Pons (tissue), 1 donor: ENCODE measurements around the gene MIAT.
"Not testable (repeated sequence)": the region's sequence is repeated elsewhere in the genome, so short reads cannot be mapped to it uniquely, and the experiment has no call there.

Experiments
- DNase-seq: peaks from one replicate; pipeline ENCODE4 v3.0.0-alpha.2; 2016; ENCODE audit warnings: low spot score

MIAT gene

DNA sequence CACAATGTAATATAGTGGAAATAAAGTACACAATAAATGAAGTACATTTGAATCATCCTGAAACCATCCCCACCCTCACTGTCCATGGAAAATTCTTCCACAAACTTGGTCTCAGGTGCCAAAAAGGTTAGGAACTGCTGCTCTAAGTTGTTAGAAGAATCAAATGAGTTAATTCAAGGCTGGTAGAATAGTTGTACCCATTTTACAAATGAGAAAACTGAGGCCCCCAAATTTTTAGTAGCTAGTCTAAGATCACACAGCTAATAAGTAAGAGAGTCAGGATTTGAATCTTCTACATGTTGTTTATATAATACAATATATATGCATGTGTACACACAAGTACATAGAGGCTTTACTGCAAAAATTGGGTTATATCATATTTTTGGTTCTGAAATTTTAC lies 43.1 kb downstream of the MIAT start:
- DNase-seq: no peak

DNA sequence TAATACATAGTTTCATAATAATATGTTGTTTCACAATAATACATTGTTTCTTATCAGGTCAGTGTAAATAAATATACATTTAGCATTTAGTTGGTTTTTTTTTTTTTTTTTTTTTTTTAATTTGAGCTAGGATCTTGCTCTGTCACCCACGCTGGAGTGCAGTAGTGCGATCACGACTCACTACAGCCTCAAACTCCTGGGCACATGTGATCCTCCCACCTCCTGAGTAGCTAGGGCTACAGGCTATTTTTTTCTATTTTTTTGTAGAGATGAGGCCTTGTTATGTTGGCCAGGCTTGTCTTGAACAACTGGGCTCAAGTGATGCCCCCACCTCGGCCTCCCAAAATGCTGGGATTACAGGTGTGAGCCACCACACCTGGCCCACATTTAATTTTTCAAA lies 43.5 kb downstream of the MIAT start:
- DNase-seq: no peak

DNA sequence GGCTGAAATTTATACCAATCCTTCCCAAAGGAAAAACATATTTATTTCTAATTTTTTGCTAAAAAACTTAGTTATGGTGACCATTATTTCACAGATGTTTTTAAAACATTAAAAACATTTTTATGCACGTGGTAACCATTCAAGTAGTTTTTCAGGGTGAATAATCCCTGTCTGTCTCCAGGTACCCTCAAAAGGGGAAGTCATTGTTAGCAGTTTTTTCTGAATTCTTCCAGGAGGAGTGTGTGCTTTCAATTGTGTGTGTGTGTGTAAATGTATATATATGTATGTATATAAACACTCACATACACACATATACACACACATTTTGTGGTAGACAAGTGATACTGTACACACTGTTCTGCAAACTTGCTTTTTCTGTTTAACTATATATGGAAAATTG lies 43.9 kb downstream of the MIAT start:
- no peak for DNase-seq

DNA sequence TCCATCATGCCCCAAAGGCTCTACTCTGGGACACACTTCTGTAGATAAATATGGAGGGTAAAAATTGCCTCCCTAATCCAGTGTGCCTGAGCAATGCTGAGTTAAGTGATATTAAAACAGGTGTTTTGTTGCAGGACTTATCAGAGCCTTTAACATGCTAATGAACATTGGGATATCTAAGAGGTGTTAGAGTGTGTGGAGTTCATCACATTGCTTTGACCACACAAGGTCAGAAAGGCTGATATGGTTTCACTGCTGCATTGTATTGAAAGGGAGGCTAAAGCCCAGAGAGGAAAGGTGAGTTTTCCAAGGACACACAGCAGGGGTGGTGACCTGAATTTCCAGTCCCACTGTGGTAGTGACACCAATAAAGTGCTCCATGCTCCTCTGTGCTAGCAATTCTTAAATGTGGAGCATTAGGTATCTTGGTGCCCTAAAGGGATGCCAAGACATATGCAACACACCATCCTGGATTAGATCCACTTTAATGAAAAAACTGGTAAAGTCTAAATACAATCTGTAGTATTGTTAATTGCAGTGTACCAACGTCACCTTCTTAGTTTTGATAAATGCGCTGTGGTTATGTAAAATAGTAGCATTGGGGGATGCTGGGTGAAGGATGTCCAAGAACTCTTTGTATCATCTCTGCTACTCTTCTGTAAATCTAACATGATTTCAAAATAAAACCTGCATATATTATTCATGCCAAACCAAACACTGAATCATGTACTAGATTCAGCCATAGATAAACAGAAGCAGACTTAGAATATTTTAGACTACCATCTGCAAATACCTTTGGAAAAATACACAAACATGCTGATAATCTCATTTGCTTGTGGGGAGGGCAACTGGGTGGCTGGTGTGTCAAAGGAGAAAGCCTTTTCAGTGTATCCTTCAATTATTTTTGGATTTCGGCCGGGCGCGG lies 45.8 kb downstream of the MIAT start:
- DNase-seq: no peak

DNA sequence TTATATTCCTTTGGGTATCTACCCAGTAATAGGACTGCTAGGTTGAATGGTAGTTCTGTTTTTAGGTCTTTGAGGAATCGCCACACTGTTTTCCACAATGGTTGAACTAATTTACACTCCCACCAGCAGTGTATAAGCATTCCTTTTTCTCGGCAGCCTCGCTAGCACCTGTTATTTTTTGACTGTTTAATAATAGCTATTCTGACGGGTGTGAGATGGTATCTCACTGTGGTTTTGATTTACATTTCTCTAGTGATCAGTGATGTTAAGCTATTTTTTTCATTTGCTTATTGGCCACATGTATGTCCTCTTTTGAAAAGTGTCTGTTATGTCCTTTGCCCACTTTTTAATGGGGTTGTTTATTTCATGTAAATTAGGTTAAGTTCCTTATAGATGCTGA lies 48.0 kb downstream of the MIAT start:
- DNase-seq: not testable (repeated sequence)

DNA sequence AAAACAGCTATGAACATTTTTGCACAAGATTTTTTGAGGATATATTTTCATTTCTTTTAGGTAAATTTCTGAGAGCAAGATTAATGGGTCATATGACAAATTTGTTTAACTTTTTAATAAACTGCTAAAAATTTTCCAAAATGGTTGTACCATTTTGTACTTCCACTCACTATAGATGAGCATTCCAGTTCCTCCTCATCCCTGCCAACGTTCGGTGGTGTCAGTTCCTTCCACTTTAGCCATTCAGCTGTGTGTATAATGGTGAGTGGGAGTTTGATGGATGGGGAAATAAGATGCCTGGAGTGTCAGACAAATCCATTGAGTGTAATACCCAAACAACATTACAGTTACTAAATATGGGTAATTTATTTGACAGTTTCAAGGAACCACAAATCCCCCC lies 49.7 kb downstream of the MIAT start:
- DNase-seq: no peak

DNA sequence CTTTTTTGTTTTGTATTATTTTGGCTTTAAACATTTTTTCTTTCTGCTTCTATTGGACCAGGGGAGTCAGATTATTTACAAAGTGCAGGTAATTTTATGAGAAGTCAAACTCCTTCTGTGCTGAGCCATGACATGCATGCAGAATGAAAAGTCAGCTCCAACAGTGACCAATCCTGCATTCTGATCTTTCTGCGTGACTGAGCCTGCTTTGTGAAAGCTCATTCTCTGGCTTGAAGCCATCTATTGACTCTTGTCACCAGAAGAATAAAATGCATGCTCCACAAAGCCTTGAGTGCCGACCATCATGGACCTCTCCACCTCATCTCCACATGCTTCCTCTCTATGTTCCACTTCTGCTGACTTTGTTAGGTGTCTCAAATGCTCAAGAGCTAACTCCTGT lies 50.2 kb downstream of the MIAT start:
- no peak for DNase-seq

DNA sequence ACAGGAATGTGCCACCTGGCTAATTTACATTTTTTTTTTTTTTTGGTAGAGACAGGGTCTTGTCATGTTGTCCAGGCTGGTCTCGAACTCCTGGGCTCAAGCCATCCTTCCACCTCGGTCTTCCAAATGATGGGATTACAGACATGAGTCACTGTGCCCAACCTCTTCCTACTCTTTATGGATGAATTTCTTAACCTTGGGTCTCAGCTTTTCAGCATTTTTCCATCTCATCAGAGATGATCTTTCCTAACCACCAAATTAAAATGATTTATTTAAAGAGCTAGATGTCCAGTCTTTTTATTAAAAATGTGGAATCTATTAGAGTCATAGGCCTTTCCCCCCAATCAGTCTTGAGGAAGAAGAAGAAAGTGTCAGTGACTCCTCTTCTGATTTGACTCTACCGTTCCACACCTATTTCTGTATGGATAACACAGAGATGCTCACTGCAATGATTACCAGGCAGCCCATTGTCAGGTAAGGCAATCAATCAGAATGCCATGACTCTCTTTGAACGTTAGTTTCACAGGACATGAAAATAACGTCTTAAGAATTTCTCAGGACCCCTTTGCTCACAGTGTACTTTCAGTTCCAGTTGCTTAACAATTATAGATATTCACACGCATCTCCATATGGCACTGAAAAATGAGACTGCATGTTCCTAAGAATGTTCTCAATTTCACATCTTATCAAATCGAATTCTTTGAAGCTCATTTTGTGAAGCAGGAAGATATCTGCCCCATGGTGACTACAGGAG lies 51.0 kb downstream of the MIAT start:
- DNase-seq: no peak

DNA sequence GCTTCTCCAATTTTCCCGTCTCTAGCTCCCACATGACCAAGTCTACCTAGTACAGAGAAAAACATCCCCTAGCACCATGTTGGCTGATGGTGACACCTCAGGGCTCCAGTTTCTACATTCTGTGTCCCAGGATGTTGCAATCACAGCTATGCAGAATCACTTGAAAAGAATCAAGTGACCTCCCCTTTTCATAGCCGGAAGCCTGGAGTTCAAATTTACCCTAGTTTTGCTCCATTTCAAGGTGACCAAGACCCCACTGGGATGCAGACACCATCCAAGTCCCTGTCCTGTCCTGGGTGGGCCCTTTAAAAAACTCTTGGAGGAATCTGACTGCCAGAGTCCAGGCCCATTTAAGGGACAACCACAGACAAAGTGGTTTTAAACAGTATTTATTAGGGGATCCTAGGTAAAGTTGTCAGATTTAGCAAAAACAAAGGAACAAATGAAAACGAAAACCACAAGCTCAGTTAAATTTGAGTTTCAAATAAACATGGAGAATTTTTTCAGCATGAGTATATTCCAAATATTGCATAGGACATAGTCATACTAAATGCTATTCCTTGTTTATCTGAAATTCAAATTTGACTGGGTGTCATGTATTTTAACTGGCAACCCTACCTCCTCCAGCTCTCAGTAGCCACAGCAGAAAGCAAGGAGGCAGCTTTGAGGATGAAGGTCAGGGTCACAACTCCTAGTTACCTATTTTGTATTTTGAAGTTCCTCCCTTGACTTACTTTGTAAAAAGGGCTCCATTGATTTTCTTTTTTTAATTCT lies 52.4 kb downstream of the MIAT start:
- DNase-seq: no peak

DNA sequence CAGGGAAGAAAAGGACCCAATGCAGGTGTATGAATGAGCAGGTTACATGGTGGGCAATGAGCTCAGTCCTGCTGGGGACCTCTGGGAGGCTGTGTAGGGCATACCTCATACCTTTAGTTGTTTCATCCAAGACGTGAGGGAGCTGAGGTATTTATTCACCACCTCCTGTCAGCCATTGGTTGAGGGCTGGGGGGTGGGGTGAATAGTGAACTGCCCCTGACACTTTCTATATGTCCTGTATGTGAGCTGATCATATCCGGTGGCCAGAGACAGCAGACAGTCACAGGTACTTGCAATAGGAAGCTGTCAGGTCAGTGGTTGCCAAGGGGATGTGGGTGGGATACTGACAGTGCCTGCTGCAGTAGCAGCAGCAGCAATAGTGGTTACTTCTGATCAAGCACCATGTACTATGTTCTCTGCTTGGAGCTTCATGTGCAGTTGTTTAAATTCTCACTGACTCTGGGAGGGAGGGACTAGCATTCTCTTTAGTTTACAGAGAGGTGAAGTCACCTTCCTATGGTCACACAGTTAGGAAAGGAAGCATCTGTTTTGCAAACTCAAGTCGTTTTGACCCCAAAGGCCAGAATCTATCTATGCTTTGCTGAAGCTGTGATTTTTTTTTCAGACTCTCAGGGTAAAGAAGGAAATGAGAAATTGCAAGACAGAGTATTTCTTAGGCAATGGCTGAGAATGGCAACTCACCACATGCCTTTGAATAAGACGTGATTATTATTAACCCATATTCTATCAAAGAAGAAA lies 54.0 kb downstream of the MIAT start:
- no peak for DNase-seq

DNA sequence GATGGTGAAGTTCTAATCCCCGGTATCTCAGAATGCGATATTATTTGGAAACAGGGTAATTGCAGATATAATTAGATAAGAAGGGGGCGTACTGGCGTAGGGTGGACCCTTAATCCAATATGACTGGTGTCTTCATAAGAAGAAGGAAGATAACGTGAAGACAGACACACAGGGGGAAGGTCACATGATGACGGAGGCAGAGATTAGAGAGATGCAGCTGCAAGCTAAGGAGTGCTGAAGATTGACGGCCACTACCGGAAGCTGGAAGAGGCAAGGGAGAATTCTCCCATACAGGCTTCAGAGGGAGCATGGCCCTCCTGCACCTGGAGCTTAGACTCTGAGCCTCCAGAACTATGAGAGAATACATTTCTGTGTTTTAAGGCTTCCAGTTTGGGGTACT lies 54.8 kb downstream of the MIAT start:
- DNase-seq: no peak

DNA sequence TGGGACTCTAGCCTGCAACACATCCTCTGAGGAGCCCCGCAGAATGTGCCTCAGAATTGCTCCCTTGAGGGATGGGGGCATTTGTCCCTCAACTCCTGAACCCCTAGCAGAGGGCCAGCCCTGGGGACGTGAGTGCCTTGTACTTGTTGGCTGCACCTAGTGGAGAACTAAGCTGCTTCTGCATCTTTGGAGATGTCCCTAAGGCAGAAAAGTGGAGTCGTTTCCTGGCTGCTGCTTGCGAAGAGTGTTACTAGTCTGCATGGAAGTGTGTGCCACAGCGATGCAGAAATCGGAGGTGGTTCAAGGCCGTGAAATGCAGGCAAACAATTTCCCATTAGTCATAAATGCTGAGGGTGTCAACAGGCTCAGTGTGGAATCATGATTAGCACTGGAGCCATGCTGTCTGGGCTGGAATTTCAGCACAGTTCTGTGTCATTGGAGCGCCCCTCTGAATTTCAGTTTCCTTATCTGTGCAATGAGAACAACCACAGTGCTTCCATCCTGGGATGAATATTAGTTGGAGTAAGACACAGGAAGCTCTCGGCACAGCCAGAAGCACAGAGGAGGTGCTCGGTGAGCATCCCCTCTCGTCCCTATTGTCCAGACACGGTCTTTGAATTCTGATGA lies 56.5 kb downstream of the MIAT start:
- no peak for DNase-seq

DNA sequence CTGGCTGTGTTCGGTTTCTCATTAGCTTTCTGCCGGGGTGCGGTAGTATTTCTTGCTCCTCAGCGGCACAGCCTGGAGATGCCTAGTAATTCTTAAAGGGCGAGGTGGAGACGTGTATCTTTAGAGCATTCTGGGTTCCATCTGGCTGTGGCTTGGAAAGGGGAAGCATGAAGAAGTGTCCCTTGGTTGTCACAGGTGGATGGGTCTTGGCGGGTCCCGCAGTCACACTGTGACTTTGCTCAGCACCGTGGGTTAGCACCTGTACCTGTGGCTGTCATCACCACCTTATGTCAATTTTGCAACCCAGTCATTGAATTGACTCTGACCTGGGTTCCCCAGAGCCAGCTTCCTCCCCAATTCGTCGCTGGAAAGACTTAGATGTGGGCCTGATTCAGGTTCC lies 57.6 kb downstream of the MIAT start:
- no peak for DNase-seq

DNA sequence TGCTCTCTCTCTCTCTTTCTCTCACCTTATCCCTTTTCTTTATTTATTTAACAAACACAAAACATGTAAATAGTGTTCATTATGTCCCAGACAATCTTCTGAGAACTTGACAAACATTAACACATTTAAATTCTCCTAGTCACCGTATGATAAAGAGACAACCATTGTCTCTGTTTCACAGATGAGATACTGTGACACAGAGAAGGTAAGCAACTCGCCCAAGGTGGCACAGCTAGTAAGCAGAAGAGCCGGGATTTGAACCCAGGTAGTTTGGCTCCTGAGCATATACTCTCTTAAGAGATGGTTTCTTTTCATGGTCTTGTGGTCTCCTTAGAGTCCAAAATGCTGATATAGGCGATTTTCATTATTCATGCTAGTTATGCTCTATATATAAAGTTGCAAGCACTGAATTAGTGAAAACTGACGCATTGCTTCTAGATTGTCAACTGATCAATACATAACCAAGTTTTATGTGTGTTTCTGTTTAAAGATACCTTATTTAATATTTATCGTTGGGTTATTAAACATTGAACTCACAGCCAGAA lies 58.1 kb downstream of the MIAT start:
- no peak for DNase-seq

DNA sequence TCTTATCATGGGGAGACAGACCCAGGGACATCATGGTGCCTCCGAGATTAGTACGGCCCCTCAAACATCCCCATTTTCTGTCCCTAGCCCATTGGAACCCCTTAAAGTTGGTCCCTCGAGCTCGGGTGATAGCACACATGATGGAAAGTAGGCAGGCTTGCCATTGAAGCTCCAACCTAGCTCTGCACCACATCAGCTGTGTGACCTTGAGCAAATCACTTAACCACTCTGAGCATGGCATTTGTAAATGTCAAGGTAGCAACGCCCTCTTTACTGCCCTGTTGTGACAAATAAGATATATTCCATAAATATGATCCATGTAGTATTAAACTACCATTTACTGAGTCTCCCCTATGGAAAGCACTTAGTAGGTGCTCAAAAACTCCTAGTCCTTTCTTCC lies 61.1 kb downstream of the MIAT start:
- DNase-seq: no peak

DNA sequence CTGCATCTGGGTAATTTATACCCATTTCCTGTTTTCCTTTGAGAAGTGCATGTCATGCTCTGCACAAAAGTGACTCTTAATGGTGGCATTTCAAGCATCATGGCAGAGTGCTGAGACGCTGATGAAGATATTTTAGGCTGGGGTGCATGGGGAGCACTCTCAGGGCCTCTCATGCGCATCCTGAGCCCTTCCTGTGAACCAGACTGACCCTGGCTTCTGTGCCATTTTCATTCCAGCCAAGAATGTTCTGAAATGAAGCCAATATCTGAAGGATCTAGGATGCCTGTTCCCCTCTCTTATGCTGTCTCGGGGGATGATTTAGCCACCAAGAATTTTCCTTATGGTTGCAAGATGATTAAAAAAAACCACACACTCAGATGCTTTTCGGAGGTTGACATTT lies 61.5 kb downstream of the MIAT start:
- no peak for DNase-seq

DNA sequence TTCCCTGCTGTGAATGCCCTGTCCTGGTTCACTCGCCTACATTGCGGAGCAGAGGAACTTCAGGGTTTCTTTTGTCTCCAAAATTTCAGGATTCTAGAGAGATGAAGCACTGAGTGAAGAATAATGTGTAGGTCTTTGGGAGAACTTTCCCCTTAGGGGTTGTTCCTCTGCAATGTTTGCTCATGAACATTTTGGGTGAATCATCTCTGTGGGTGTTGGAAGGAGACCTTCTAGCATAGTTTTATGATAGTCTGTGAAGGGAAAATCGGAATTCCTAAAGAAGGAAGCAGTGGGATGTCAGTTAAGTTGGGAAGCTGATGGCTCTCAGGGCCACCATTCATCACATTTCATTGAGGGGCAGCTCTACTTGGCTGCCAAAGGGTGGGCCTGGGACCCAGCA lies 64.8 kb downstream of the MIAT start:
- DNase-seq: no peak

DNA sequence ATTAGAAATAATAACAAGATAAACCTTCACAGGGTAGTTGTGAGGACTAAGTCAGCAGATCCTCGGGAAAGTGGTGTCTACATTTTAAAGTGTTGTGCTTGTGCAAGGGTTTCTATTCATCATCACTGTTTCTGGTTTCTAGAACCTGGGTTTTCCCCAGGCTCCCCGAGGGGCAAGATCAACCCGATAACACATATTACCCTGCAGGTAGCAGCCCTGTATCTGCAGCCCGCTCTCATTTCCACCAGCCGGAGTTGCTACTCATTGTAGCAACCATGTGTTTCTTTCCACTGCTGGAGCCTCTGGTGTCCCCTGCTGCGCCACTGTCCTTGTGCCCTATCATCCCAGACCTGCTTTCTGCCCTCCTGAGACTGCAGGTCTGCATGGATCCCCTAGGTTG lies 67.0 kb downstream of the MIAT start:
- DNase-seq: no peak

DNA sequence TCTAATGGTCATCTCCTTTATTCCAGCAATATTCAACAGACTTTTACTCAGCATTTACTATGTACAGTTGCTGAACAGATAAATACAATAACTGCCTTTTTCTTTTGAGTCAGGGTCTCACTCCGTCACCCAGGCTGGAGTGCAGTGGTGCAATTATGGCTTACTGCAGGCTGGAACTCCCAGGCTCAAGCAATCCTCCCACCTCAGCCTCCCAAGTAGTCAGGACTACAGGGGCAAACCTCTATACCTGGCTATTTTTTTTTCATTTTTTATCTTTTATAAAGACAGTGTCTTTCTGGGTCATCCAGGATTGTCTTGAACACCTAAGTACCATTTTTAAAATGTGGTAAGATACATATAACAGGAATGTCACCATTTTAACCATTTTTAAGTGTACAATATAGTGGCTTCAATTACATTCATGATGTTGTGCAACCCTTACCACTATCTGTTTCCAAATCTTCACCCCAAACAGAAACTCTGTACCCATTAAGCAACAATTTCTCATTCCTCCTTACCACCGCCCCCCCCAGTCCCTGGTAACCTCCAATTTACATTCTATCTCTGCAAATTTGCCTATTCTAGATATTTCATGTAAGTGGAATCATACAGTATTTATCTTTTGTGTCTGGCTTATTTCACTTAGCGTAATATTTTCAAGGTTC lies 67.8 kb downstream of the MIAT start:
- no peak for DNase-seq
